PFSK-1 (cell line): ENCODE measurements around the gene FBXW4.

Experiments used
- FOXP2 ChIP-seq: optimal IDR thresholded peaks from 2 replicates; pipeline ENCODE3; 2011; ENCODE audit warnings: borderline replicate concordance, control low read depth, inconsistent platforms; ENCODE audit not compliant: insufficient read depth; ENCODE audit errors: extremely low read length, extremely low read depth
- POLR2AphosphoS5 ChIP-seq: IDR thresholded peaks from 2 replicates; pipeline ENCODE4 v1.6.1; 2012; ENCODE audit warnings: low read depth, mild to moderate bottlenecking, control low read depth, low read length, moderate library complexity
- SIN3A ChIP-seq: IDR thresholded peaks from 2 replicates; pipeline ENCODE4 v1.6.1; 2012; ENCODE audit warnings: mild to moderate bottlenecking, low read length, moderate library complexity, borderline replicate concordance; ENCODE audit not compliant: insufficient read depth
- TF ChIP-seq, protein P1 (sequence below), 2 experiments: IDR thresholded peaks; 2 replicates each; pipeline versions ENCODE4 v1.6.1 to v1.8.0; 2011 to 2012; ENCODE audit warnings: low read depth in 2 of 2, low read length in 2 of 2, control low read depth in 1 of 2, inconsistent platforms in 1 of 2, mild to moderate bottlenecking in 1 of 2, moderate library complexity in 1 of 2; ENCODE audit not compliant: insufficient read depth in 1 of 2

DNA sequence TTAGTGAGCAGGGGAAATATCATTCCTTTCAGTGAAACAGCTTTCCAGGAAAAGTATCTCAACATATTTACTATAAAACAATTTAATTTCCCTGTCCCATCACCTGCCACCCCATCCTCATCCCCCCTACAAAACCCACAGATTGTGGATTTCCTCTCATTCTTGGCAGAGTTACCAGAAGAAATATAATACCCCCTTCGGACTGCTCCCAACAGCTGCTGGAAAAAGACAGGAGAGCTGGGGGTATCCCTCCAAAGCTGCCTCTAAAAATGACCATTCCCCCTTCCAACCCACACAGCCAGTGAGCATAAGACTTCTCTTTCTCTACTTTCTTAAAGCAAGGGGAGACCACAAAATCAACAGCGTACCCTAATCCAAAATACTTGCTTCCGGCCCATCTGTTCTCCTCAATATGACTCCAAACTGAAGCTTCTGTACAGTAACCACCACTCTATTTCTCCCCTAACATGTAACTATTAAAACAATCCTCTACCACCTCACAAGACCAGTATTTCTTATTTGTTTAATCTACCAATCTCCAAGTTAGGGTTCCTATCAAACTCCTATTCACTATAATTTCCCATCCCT is 7.8 kb downstream of the FBXW4 start:
- TF ChIP-seq POLR2AphosphoS5 = no peak
- no peak for TF ChIP-seq SIN3A
- TF ChIP-seq, protein P1, sequence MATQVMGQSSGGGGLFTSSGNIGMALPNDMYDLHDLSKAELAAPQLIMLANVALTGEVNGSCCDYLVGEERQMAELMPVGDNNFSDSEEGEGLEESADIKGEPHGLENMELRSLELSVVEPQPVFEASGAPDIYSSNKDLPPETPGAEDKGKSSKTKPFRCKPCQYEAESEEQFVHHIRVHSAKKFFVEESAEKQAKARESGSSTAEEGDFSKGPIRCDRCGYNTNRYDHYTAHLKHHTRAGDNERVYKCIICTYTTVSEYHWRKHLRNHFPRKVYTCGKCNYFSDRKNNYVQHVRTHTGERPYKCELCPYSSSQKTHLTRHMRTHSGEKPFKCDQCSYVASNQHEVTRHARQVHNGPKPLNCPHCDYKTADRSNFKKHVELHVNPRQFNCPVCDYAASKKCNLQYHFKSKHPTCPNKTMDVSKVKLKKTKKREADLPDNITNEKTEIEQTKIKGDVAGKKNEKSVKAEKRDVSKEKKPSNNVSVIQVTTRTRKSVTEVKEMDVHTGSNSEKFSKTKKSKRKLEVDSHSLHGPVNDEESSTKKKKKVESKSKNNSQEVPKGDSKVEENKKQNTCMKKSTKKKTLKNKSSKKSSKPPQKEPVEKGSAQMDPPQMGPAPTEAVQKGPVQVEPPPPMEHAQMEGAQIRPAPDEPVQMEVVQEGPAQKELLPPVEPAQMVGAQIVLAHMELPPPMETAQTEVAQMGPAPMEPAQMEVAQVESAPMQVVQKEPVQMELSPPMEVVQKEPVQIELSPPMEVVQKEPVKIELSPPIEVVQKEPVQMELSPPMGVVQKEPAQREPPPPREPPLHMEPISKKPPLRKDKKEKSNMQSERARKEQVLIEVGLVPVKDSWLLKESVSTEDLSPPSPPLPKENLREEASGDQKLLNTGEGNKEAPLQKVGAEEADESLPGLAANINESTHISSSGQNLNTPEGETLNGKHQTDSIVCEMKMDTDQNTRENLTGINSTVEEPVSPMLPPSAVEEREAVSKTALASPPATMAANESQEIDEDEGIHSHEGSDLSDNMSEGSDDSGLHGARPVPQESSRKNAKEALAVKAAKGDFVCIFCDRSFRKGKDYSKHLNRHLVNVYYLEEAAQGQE (IDR thresholded peaks at IDR 0.05; ENCODE audit: insufficient read depth in 1 of 2, low read depth in 2 of 2, low read length in 2 of 2) = no peak
- no peak for TF ChIP-seq FOXP2
